ENCODE data around the gene ACSF2.

- TF ChIP-seq POLR2AphosphoS5 (IDR thresholded peaks at IDR 0.05; ENCODE audit: insufficient read depth, low read depth, low read length): no peak
- TF ChIP-seq CTCF (IDR thresholded peaks at IDR 0.05; ENCODE audit: extremely low read depth in 1 of 2, insufficient read depth in 1 of 2, low read depth in 1 of 2, low read length in 2 of 2): no peak
- no peak for TF ChIP-seq POLR2A (IDR thresholded peaks at IDR 0.05; ENCODE audit: low read depth, low read length)
- TF ChIP-seq JUN (IDR thresholded peaks at IDR 0.05; ENCODE audit: borderline replicate concordance, insufficient read depth, insufficient read length, low read depth): no peak
- TF ChIP-seq EZH2 (IDR thresholded peaks at IDR 0.05; ENCODE audit: borderline replicate concordance, low read depth, low read length, severe bottlenecking): no peak
Measured at GRCh38 chr17:50480854-50481490, 55.0 kb downstream of the ACSF2 start.

All from endothelial cell of umbilical vein (primary cell).